Adrenal gland (tissue), 12 donors: Measurements from ENCODE around the gene DSG1. TPM values are rescaled to one million over a fixed set of nuclear protein-coding genes. Genes with fewer than 3 reads are reported as not detected.

Experiments used
- DNase-seq, 7 donors: peaks; one replicate each; pipeline ENCODE4 v3.0.0-alpha.2; 2019 to 2020
- H3K27ac ChIP-seq, 5 donors: fragments of 200-600 bp; sonication (generic) in 4 of 5; 1 replicate in 3 of 5; 2 replicates in 2 of 5; pipeline versions ENCODE4 v1.5.1 to v1.8.0; 2016 to 2020; ENCODE audit warnings: mild to moderate bottlenecking in 1 of 5
- H3K27me3 ChIP-seq: fragments of 200-600 bp; 2 replicates; pipeline ENCODE4 v1.8.0; 2021
- H3K36me3 ChIP-seq, 2 donors: fragments of 200-600 bp; replicated peaks in 1 of 2; 1 replicate in 1 of 2; 2 replicates in 1 of 2; pipeline versions ENCODE4 v1.5.1 to v1.8.0; 2018 to 2022
- H3K4me1 ChIP-seq, 2 donors: fragments of 200-600 bp; replicated peaks in 1 of 2; 1 replicate in 1 of 2; 2 replicates in 1 of 2; pipeline versions ENCODE4 v1.5.1 to v1.8.0; 2018 to 2021
- H3K4me3 ChIP-seq, 4 donors: fragments of 200-600 bp; sonication (generic) in 3 of 4; one replicate each; pipeline ENCODE4 v1.5.1; 2016 to 2018
- H3K9me3 ChIP-seq, 3 donors: fragments of 200-600 bp; sonication (generic) in 1 of 3; replicated peaks in 1 of 3; 1 replicate in 2 of 3; 2 replicates in 1 of 3; pipeline versions ENCODE4 v1.5.1 to v1.8.0; 2016 to 2021
- CTCF ChIP-seq, 6 experiments: fragments of 450-650 bp in 4 of 6; fragments of 200-600 bp in 2 of 6; sonication (generic) in 1 of 6; IDR thresholded peaks; 1 replicate in 5 of 6; 2 replicates in 1 of 6; pipeline versions ENCODE4 v1.5.1 to v1.8.0; 2016 to 2021; ENCODE audit warnings: antibody characterized with exemption in 6 of 6, mild to moderate bottlenecking in 2 of 6, moderate library complexity in 1 of 6
- POLR2A ChIP-seq, 2 donors: fragments of 450-650 bp; IDR thresholded peaks; one replicate each; pipeline ENCODE4 v1.6.1; 2017; ENCODE audit warnings: antibody characterized with exemption in 2 of 2, mild to moderate bottlenecking in 2 of 2, moderate library complexity in 1 of 2
- WGBS, 4 donors: extraction: QIAGEN DNeasy Blood & Tissue Kit in 2 of 4; methylation state at CpG; one replicate each; pipeline versions ENCODE4 v1.1.5 to v1.1.7; 2013 to 2017; 5-methylcytosine and 5-hydroxymethylcytosine counted together
- intact Hi-C, 2 donors: fragments of 100-400 bp; cut with DNase I; formaldehyde crosslinking; loops; one replicate each; pipeline versions ENCODE4 v1.14.1 to v1.15.0; 2022 to 2023
- polyA plus RNA-seq, 3 donors: library from polyadenylated mRNA; stranded (reverse); fragments of 200-250 nt in 2 of 3; fragments of 350-450 nt in 1 of 3; fragmentation: Illumina TruSeq in 1 of 3; extraction: RNeasy Lipid Tissue Mini Kit (QIAGEN cat#74804) in 1 of 3; gene quantifications; one replicate each; pipeline ENCODE4 v1.2.3, GENCODE V29; 2013 to 2014
- total RNA-seq, 9 donors: library from RNA; depleted of rRNA in 4 of 9; stranded (reverse); fragments of >200 nt in 4 of 9; fragments of 120-200 nt in 1 of 9; fragmentation: NEBNext Ultra II Directional in 1 of 9; extraction: Animal tissue kit (Norgen Biotek cat#: 25700) in 1 of 9; gene quantifications; one replicate each; pipeline versions ENCODE4 v1.1.0 to v1.2.4, GENCODE V29; 2013 to 2023
- donor health status: healthy with polysubstance abuse.
- donor health status: Bipolar disorder and iron deficiency.
- donor health status: DM: yes; HTN: yes; CAD: no.
- donor health status: DM: no; HTN: no; CAD: no.
- donor health status: DM: no; HTN: no; CAD: no.
- donor health status: DM: yes; HTN: yes; CAD: no.

DSG1 gene
- total and polyA plus RNA-seq, 12 donors = 0.03 TPM; not detected in 11

DNA sequence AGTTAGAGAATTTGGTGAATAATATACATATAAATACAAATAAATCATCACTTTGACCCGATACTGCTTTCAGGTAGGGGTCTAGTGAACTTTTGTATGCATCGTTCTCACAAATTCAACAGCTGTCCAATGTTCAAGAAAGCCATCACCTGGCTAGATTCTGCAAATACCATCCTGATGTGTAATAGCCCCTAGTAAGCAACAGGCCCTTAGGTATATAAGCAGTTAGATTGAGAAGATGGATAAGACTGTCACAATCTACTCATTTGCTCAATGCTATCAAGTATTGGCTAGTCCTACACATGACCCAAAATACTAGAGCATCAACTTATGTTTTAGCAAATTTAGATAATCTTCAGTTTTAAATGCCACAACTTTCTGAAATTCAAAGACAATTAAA, 20.7 kb upstream of the DSG1 start:
- Histone ChIP-seq H3K4me1 (no peaks in the 10 kb centered on the region), H3K9me3 (no peaks in the 10 kb centered on the region), H3K27me3 (no peaks in the 10 kb centered on the region), H3K4me3 (no peak overlapping the region), H3K36me3 (no peaks in the 10 kb centered on the region), H3K27ac (no peak overlapping the region)
- TF ChIP-seq POLR2A (IDR thresholded peaks at IDR 0.05) = no peak
- TF ChIP-seq CTCF (IDR thresholded peaks at IDR 0.05) = no peak
- WGBS, 4 donors = 81 to 92% (median 87%) methylated on average over 2 of the region's 2 CpGs
- intact Hi-C loops = no loop called here
- no peak for DNase-seq

GRCh38 chr18:31301201-31301655, 16.7 kb upstream of the DSG1 start:
- H3K27ac ChIP-seq = no peak overlapping the region
- H3K4me3 ChIP-seq = no peak overlapping the region
- no peaks in the 10 kb centered on the region for H3K4me1 ChIP-seq
- no peaks in the 10 kb centered on the region for H3K27me3 ChIP-seq
- no peak for TF ChIP-seq POLR2A (IDR thresholded peaks at IDR 0.05)
- intact Hi-C loops = no loop called here
- WGBS, 4 donors = 58 to 69% (median 63%) methylated on average over 2 to 3 of the region's 3 CpGs
- no peaks in the 10 kb centered on the region for H3K9me3 ChIP-seq
- no peaks in the 10 kb centered on the region for H3K36me3 ChIP-seq
- DNase-seq = no peak

DNA sequence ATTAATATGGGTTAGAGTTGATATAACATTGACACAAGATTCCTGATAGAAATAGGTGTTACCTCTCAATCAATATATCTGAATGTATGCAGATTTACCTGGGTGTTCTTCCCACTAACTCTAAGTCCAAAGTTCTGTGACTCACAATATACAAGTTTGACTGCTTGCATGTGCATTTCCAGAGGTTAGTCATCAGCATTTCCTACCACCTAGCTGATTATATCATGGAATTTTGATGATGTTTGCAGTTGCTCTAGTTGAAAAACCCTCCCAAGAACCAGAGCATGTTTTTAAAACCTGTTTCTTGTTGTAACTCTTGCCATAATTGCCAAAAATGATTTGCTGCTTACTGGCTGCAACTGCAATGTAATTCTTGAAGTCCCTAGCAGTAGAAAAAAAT, 15.0 kb upstream of the DSG1 start:
- Histone ChIP-seq H3K4me3 (no peak overlapping the region), H3K27me3 (no peaks in the 10 kb centered on the region), H3K27ac (no peak overlapping the region), H3K4me1 (no peaks in the 10 kb centered on the region), H3K36me3 (no peaks in the 10 kb centered on the region), H3K9me3 (no peaks in the 10 kb centered on the region)
- TF ChIP-seq CTCF (IDR thresholded peaks at IDR 0.05) = no peak
- no peak for TF ChIP-seq POLR2A (IDR thresholded peaks at IDR 0.05)
- no peak for DNase-seq
- intact Hi-C loops = no loop called here

DNA sequence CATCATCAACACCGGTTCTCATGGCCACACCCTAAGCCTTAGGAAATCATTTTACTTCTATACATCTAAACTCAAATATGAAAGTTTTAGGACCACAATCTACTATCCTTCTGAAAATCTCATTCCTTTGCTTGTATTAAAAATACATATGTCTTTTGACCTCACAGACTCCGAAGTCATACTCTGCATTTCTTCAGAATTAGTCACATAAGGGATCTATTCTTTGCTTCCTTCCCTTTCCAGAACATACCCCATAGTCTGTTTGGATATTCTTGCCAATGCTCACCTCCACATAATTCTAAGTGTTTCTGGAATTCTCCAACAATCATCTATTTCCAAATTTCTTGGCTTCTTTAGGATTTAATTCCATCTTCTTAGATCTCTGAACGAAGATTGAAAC, 14.2 kb upstream of the DSG1 start:
- TF ChIP-seq CTCF (IDR thresholded peaks at IDR 0.05) (no peak), POLR2A (IDR thresholded peaks at IDR 0.05) (no peak)
- DNase-seq = no peak
- Histone ChIP-seq H3K4me1 (no peaks in the 10 kb centered on the region), H3K4me3 (no peak overlapping the region), H3K36me3 (no peaks in the 10 kb centered on the region), H3K27me3 (no peaks in the 10 kb centered on the region), H3K9me3 (no peaks in the 10 kb centered on the region), H3K27ac (no peak overlapping the region)
- intact Hi-C loops = no loop called here
- 80 to 88% (median 82%) methylated on average over 3 of the region's 3 CpGs for WGBS, 4 donors

GRCh38 chr18:31309115-31309514, 8.8 kb upstream of the DSG1 start:
- Histone ChIP-seq H3K27ac (no peak overlapping the region), H3K4me1 (no peaks in the 10 kb centered on the region), H3K36me3 (no peaks in the 10 kb centered on the region), H3K27me3 (peaks cover 5% of the 10 kb centered on the region), H3K9me3 (no peaks in the 10 kb centered on the region), H3K4me3 (no peak overlapping the region)
- 72 to 94% (median 85%) methylated on average over 2 of the region's 2 CpGs for WGBS, 4 donors
- TF ChIP-seq POLR2A (IDR thresholded peaks at IDR 0.05) = no peak
- no peak for TF ChIP-seq CTCF (IDR thresholded peaks at IDR 0.05)
- intact Hi-C loops = no loop called here
- no peak for DNase-seq
